ENCODE data around the gene RAX.

The RAX gene

DNA sequence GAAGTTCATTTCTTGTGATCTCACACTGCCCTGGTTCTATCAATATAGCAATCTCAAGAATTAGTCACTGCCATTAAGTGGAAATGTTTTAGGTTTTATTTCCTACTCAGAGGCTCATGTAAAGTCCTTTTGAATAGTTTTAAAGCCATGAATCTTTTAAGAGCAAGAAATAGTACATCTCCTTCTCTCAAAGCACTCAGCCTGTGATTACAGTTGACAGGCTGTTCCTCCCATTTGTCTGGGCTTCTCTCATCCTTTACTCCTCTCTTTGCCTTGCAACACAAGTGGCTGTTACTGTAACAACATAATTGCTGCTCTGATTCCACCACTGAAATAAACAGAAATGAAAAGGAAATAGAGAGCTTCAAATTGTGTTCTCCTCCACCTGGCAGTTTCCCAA lies 34.9 kb downstream of the RAX start:
- H3K27ac ChIP-seq: no peak overlapping the region
- TF ChIP-seq, protein P1, sequence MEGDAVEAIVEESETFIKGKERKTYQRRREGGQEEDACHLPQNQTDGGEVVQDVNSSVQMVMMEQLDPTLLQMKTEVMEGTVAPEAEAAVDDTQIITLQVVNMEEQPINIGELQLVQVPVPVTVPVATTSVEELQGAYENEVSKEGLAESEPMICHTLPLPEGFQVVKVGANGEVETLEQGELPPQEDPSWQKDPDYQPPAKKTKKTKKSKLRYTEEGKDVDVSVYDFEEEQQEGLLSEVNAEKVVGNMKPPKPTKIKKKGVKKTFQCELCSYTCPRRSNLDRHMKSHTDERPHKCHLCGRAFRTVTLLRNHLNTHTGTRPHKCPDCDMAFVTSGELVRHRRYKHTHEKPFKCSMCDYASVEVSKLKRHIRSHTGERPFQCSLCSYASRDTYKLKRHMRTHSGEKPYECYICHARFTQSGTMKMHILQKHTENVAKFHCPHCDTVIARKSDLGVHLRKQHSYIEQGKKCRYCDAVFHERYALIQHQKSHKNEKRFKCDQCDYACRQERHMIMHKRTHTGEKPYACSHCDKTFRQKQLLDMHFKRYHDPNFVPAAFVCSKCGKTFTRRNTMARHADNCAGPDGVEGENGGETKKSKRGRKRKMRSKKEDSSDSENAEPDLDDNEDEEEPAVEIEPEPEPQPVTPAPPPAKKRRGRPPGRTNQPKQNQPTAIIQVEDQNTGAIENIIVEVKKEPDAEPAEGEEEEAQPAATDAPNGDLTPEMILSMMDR (conservative IDR thresholded peaks at IDR 0.05): no peak

DNA sequence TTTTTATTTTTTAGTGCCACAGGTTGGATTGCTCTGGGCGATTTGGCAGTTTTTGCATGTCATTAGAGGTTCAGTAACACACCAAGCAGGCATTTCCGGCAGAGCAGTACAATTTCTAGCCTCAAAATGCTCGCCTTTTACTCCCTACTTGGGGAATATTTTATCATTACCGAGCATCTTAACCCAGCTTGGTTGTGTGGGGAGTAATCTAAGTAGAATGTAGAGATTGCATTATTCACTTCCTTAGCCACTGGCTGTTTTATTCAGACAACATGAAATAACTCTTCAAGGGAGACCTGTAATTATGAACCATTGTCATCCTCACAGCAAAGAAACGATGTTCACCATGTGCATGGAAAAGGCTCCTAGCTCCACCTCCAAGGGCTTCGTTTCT lies 40.2 kb downstream of the RAX start:
- no peak overlapping the region for H3K27ac ChIP-seq
- TF ChIP-seq, protein P1 (conservative IDR thresholded peaks at IDR 0.05): no peak

DNA sequence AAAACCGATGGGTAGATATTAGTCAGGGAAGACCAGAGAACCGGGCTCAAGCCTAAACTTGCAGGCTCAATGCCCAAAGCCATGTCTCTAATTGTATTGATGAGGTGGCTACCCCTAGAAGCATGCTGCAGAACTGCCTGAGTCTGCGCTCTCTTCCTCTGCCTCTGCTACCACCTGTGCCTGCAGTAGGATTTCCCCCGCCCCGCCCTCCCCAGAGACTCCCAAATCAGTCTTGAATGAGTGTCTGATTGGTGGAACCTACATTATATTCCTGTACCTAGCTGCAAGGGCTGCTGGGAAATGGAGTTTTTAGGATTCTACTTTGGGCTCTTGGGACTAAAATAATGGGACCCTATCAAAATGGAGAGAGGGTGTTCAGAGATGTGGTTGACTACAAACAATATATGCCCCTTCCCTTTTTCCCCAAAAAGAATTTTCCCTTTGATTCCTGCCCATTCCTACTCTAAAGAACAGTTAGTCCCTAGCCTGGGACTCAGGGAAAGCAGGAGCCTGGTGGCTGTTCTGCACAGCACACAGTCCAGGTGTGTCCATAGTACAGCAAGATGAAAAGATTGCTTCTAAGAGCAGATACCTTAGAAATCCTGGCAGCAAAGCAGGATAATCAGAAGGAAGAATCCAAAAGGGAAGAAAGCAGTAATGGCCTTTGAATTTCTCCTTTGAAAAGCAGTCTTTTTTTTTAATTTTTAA lies 40.8 kb downstream of the RAX start:
- TF ChIP-seq, protein P1 (conservative IDR thresholded peaks at IDR 0.05): no peak
- no peak overlapping the region for H3K27ac ChIP-seq

DNA sequence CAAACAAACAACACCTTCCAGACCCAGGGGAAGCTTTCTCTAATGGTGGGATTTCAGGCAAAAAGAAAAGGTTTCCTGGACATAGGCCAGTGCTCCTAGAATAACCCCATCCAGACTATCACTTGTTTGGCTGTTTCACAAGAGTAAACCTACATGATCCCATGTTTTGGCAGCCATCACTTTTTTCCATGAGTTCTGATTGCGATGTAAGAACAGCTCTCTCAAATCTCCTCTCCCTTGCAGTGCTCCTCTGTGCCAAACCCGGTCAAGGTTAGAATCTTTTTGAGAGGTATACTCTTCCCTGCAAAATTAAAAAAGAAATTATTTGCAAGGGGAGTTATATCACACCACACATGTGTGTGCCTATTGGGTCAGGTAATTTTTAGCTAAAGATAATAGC lies 41.4 kb downstream of the RAX start:
- TF ChIP-seq, protein P1 (conservative IDR thresholded peaks at IDR 0.05): no peak
- no peak overlapping the region for H3K27ac ChIP-seq

DNA sequence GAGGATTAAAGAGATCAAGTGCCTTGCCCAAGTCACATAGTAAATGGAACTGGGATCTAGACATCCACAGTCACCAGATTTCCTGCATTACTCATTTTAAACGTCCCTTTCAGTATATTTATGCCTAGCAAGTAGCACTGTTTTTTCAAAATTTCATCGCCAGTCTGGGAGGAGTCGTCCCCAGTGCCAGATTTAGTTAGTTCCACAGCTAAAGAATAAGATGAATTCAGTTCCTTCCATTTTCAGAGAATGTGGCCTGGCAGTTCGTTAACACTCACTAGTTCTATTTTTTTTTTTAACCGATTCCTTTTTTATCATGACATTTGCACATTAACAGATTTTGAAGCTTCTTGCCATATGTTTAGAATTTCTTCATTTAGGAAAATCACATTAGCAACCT lies 42.1 kb downstream of the RAX start:
- H3K27ac ChIP-seq: no peak overlapping the region
- TF ChIP-seq, protein P1 (conservative IDR thresholded peaks at IDR 0.05): no peak

DNA sequence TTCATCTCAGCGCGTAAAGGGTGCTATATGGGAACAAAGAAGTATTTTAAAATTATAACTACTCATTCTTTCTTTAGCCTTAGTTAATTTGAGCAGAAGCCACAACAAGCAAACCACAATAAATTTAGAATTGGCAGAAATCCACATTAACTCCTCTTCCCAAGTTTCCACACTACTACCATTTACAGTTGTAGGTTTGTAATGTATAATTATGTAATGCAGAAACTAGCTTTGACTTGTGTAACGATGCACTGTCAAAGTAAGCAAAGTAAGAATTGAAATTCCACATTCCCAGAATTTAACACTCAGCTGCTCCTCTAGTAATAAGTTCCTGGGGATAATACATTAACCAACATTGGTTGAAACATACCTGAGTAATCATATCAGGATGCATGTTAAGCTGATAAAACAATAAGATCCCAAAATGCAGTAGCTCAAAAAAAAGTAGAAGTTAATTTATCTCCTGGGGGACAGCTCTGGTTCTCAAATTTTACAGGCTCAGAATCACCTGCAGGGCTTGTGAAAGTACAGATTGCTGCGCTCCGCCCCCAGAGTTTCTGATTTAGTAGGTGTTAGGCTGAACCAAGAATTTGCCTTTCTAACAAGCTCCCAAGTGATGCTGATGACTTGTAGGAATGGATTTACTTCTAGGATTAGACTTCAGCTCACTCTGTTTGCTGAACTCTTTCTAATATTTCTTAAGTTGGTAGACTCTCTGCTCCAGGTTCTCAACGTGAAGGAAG lies 43.4 kb downstream of the RAX start:
- no peak overlapping the region for H3K27ac ChIP-seq
- TF ChIP-seq, protein P1 (conservative IDR thresholded peaks at IDR 0.05): no peak

DNA sequence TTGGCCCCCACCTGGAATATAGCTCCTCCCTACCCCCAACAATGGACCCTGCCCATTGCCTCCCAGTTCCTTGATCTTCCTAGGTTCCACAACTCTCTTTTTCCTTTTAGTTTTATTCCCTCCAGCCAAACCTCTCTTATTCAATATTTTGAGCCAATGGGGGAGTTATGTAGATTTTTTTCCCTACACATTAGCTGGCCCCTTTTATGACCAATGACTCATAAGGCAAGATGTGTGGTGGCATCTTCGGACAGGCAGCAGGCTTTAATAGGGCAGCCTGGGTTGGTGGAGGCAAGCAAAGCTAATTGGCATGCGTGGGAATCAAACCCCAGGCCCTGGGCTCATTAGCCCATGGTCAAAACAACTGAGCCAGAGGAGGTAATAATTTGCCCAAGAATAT lies 44.1 kb downstream of the RAX start:
- TF ChIP-seq, protein P1 (conservative IDR thresholded peaks at IDR 0.05): no peak
- H3K27ac ChIP-seq: no peak overlapping the region

Data from VCaP (cell line).